Stimulated activated naive CD8-positive, alpha-beta T cell treated with anti-CD3 and anti-CD28 coated beads, Interleukin-15, amount 100 ng/mL, for 72 hours (primary cell): ENCODE results near the gene TNFRSF14.

Source experiments
- ATAC-seq: fragments of 150-1000 bp; cut with Tn5 transposase; 2 replicates; pipeline ENCODE4 v1.10.0; 2021; ENCODE audit warnings: mild to moderate bottlenecking, moderate library complexity
- DNase-seq, 2 donors: peaks; one replicate each; pipeline ENCODE4 v3.0.0; 2021 to 2022
- H3K27ac Mint-ChIP-seq, 2 donors: one replicate each; pipeline ENCODE4 v1.8.0; 2022; ENCODE audit warnings: mild to moderate bottlenecking in 2 of 2, mixed read lengths in 2 of 2, moderate library complexity in 2 of 2
- H3K27me3 Mint-ChIP-seq: one replicate; pipeline ENCODE4 v1.8.0; 2022; ENCODE audit warnings: mixed read lengths
- H3K4me1 Mint-ChIP-seq: one replicate; pipeline ENCODE4 v1.8.0; 2022; ENCODE audit warnings: mild to moderate bottlenecking, mixed read lengths
- H3K4me3 Mint-ChIP-seq, 2 donors: one replicate each; pipeline ENCODE4 v1.8.0; 2022; ENCODE audit warnings: mild to moderate bottlenecking in 2 of 2, mixed read lengths in 2 of 2, moderate library complexity in 1 of 2
- H3K9me3 Mint-ChIP-seq, 2 donors: one replicate each; pipeline ENCODE4 v1.8.0; 2022; ENCODE audit warnings: mixed read lengths in 2 of 2

The TNFRSF14 gene

GRCh38 chr1:2519029-2519685, 37.0 kb upstream of the TNFRSF14 start:
- no peak for DNase-seq
- no peak for ATAC-seq
- Mint-ChIP-seq H3K9me3 (no peaks in the 10 kb centered on the region), H3K27ac (peak overlapping the region in 1 of 2 donors; percentile 93), H3K4me3 (no peak overlapping the region), H3K27me3 (no peaks in the 10 kb centered on the region), H3K4me1 (peaks cover 35% of the 10 kb centered on the region)

- Mint-ChIP-seq H3K4me3 (no peak overlapping the region), H3K9me3 (no peaks in the 10 kb centered on the region), H3K27ac (no peak overlapping the region), H3K27me3 (no peaks in the 10 kb centered on the region), H3K4me1 (peaks cover 41% of the 10 kb centered on the region)
- ATAC-seq: no peak
- DNase-seq: no peak
Observed at GRCh38 chr1:2519729-2520128, 36.4 kb upstream of the TNFRSF14 start.

GRCh38 chr1:2520206-2520605, 36.0 kb upstream of the TNFRSF14 start:
- no peak overlapping the region for H3K4me3 Mint-ChIP-seq
- H3K9me3 Mint-ChIP-seq: no peaks in the 10 kb centered on the region
- no peak overlapping the region for H3K27ac Mint-ChIP-seq
- DNase-seq (no peak), ATAC-seq (no peak)
- peaks cover 46% of the 10 kb centered on the region for H3K4me1 Mint-ChIP-seq
- no peaks in the 10 kb centered on the region for H3K27me3 Mint-ChIP-seq

GRCh38 chr1:2520806-2521205, 35.4 kb upstream of the TNFRSF14 start:
- DNase-seq: no peak
- ATAC-seq: no peak
- Mint-ChIP-seq H3K4me1 (peaks cover 47% of the 10 kb centered on the region), H3K4me3 (no peak overlapping the region), H3K9me3 (no peaks in the 10 kb centered on the region), H3K27me3 (no peaks in the 10 kb centered on the region), H3K27ac (peak overlapping the region in 1 of 2 donors; percentile 48)

GRCh38 chr1:2522230-2522629, 33.9 kb upstream of the TNFRSF14 start:
- H3K27me3 Mint-ChIP-seq: peaks cover 7% of the 10 kb centered on the region
- ATAC-seq (no peak), DNase-seq (no peak)
- H3K27ac Mint-ChIP-seq: peak overlapping the region in 1 of 2 donors; percentile 100
- H3K4me1 Mint-ChIP-seq: peaks cover 53% of the 10 kb centered on the region
- H3K4me3 Mint-ChIP-seq: peak overlapping the region in 1 of 2 donors; percentile 83
- no peaks in the 10 kb centered on the region for H3K9me3 Mint-ChIP-seq

- H3K27me3 Mint-ChIP-seq: peaks cover 13% of the 10 kb centered on the region
- peak overlapping the region; percentile 83 to 87 for H3K4me3 Mint-ChIP-seq
- peak; percentile 70 to 80 for DNase-seq
- H3K4me1 Mint-ChIP-seq: peaks cover 62% of the 10 kb centered on the region
- peak; percentile 50 for ATAC-seq
- peak overlapping the region; percentile 98 to 100 for H3K27ac Mint-ChIP-seq
- H3K9me3 Mint-ChIP-seq: no peaks in the 10 kb centered on the region
Observed at GRCh38 chr1:2523191-2523890, 32.8 kb upstream of the TNFRSF14 start.

- peak; percentile 54 for ATAC-seq
- Mint-ChIP-seq H3K27me3 (peaks cover 20% of the 10 kb centered on the region), H3K27ac (peak overlapping the region; percentile 98 to 100), H3K4me1 (peaks cover 66% of the 10 kb centered on the region), H3K9me3 (no peaks in the 10 kb centered on the region), H3K4me3 (peak overlapping the region; percentile 83 to 87)
- DNase-seq: peak; percentile 60 to 81
Observed at GRCh38 chr1:2523891-2524609, 32.1 kb upstream of the TNFRSF14 start.

- Mint-ChIP-seq H3K27ac (peak overlapping the region; percentile 79 to 97), H3K4me1 (peaks cover 68% of the 10 kb centered on the region), H3K4me3 (peak overlapping the region; percentile 83 to 87), H3K9me3 (no peaks in the 10 kb centered on the region), H3K27me3 (peaks cover 28% of the 10 kb centered on the region)
- no peak for DNase-seq
- no peak for ATAC-seq
Observed at GRCh38 chr1:2525572-2525919, 30.6 kb upstream of the TNFRSF14 start.

- peak; percentile 86 to 90 for DNase-seq
- Mint-ChIP-seq H3K4me3 (peak within 1 kb of the TSS; percentile 83 to 87), H3K9me3 (no peaks in the 10 kb centered on the region), H3K27me3 (peaks cover 34% of the 10 kb centered on the region), H3K4me1 (peaks cover 69% of the 10 kb centered on the region), H3K27ac (peak within 1 kb of the TSS; percentile 94 to 97)
- ATAC-seq: peak; percentile 81
Observed at GRCh38 chr1:2525920-2526823, 30.0 kb upstream of the TNFRSF14 start, which contains the start of gene PANK4. Gene PANK4 (minus strand): TSS chr1:2526596. CDS start chr1:2526587, 9 bp downstream.

GRCh38 chr1:2526824-2527555, 29.2 kb upstream of the TNFRSF14 start:
- ATAC-seq (peak; percentile 55), DNase-seq (peak; percentile 79 to 83)

GRCh38 chr1:2527556-2527860, 28.7 kb upstream of the TNFRSF14 start:
- Mint-ChIP-seq H3K9me3 (no peaks in the 10 kb centered on the region), H3K4me3 (peak overlapping the region in 1 of 2 donors; percentile 77), H3K4me1 (peaks cover 59% of the 10 kb centered on the region), H3K27ac (no peak overlapping the region), H3K27me3 (peaks cover 46% of the 10 kb centered on the region)
- DNase-seq (no peak), ATAC-seq (no peak)

More at GRCh38 chr1:2526824-2527555, 29.2 kb upstream of the TNFRSF14 start:
- Mint-ChIP-seq H3K27me3 (peaks cover 43% of the 10 kb centered on the region), H3K4me1 (peaks cover 64% of the 10 kb centered on the region), H3K27ac (peak overlapping the region; percentile 13 to 53), H3K4me3 (peak overlapping the region; percentile 61 to 77), H3K9me3 (no peaks in the 10 kb centered on the region)

- H3K27me3 Mint-ChIP-seq: peaks cover 46% of the 10 kb centered on the region
- DNase-seq (no peak), ATAC-seq (no peak)
- H3K9me3 Mint-ChIP-seq: no peaks in the 10 kb centered on the region
- no peak overlapping the region for H3K27ac Mint-ChIP-seq
- H3K4me1 Mint-ChIP-seq: peaks cover 54% of the 10 kb centered on the region
- H3K4me3 Mint-ChIP-seq: no peak overlapping the region
Observed at GRCh38 chr1:2528016-2528415, 28.2 kb upstream of the TNFRSF14 start.

GRCh38 chr1:2528611-2528965, 27.6 kb upstream of the TNFRSF14 start:
- H3K4me3 Mint-ChIP-seq: peak overlapping the region; percentile 83 to 88
- H3K4me1 Mint-ChIP-seq: peaks cover 48% of the 10 kb centered on the region
- no peak overlapping the region for H3K27ac Mint-ChIP-seq
- H3K27me3 Mint-ChIP-seq: peaks cover 52% of the 10 kb centered on the region
- no peak for ATAC-seq
- no peak for DNase-seq
- no peaks in the 10 kb centered on the region for H3K9me3 Mint-ChIP-seq

- Mint-ChIP-seq H3K4me3 (peak overlapping the region; percentile 83 to 88), H3K27me3 (peaks cover 54% of the 10 kb centered on the region), H3K27ac (peak overlapping the region in 1 of 2 donors; percentile 42), H3K4me1 (peaks cover 42% of the 10 kb centered on the region), H3K9me3 (no peaks in the 10 kb centered on the region)
- ATAC-seq (peak; percentile 26), DNase-seq (peak; percentile 52 to 68)
Observed at GRCh38 chr1:2528966-2529783, 27.0 kb upstream of the TNFRSF14 start.
